GM12878 (cell line): ENCODE data around the gene NCDN. TPM values are rescaled to one million over a fixed set of nuclear protein-coding genes. Genes with fewer than 3 reads are reported as not detected.

Source experiments
- ATAC-seq: fragments of 200-7000 bp; cut with Tn5 transposase; 3 replicates; pipeline ENCODE4 v1.9.1; 2020; ENCODE audit warnings: mild to moderate bottlenecking, moderate library complexity
- BruUV-seq: library from RNA; stranded (reverse); fragments of 400-500 nt; replicated peaks from 2 replicates; lab custom pipeline; 2021; lab: Mats Ljungman, UMichigan
- CTCF ChIA-PET: fragments of 300-600 bp; sonication (Branson Sonifier 250); formaldehyde crosslinking; extraction: SDS; loops from one replicate; lab custom pipeline; 2021; ENCODE audit warnings: inconsistent platforms; lab: Yijun Ruan, JAX
- POLR2A ChIA-PET: fragments of 350-600 bp; formaldehyde crosslinking; extraction: SDS; loops from one replicate; lab custom pipeline; 2021; ENCODE audit warnings: inconsistent platforms; lab: Charles Lee
- RAD21 ChIA-PET: fragments of 300-600 bp; sonication (Branson Sonifier 250); formaldehyde crosslinking; loops from one replicate; lab custom pipeline; 2023; ENCODE audit warnings: antibody characterized with exemption; ENCODE audit not compliant: unreplicated experiment; lab: Charles Lee
- SMC1A ChIA-PET: fragments of 300-600 bp; sonication (Branson Sonifier 250); formaldehyde crosslinking; loops from one replicate; lab custom pipeline; 2023; ENCODE audit not compliant: unreplicated experiment, uncharacterized antibody; lab: Charles Lee
- DNase-seq: peaks from one replicate; pipeline ENCODE4 v3.0.0-alpha.2; 2011; ENCODE audit warnings: low read depth, low spot score
- FAIRE-seq: peaks from 3 replicates; lab custom pipeline; 2011; peaks lifted over from hg19 to GRCh38; lab: Jason Lieb, UNC
- H2AFZ ChIP-seq: 2 replicates; pipeline ENCODE4 v1.6.0; 2011; ENCODE audit warnings: low read depth, low read length, control low read depth; ENCODE audit not compliant: control insufficient read depth
- H3K27ac ChIP-seq: 2 replicates; pipeline ENCODE4 v1.5.1; 2011; ENCODE audit warnings: control low read depth; ENCODE audit not compliant: control insufficient read depth, insufficient read depth
- H3K27me3 ChIP-seq, 2 experiments: replicated peaks in 1 of 2; 2 replicates each; pipeline versions ENCODE4 v1.6.0 to v1.6.1; 2011; ENCODE audit warnings: low read length in 1 of 2; ENCODE audit not compliant: control insufficient read depth in 2 of 2, insufficient read depth in 2 of 2
- H3K36me3 ChIP-seq, 2 experiments: 2 replicates each; pipeline ENCODE4 v1.5.1; 2011; ENCODE audit warnings: low read length in 1 of 2; ENCODE audit not compliant: control insufficient read depth in 2 of 2, insufficient read depth in 2 of 2
- H3K4me1 ChIP-seq: 2 replicates; pipeline ENCODE4 v1.6.1; 2011; ENCODE audit warnings: mild to moderate bottlenecking, low read length, moderate library complexity, mixed read lengths; ENCODE audit not compliant: control insufficient read depth, insufficient read depth
- H3K4me2 ChIP-seq: 2 replicates; pipeline ENCODE4 v1.6.0; 2011; ENCODE audit warnings: control low read depth; ENCODE audit not compliant: control insufficient read depth, insufficient read depth
- H3K4me3 ChIP-seq: fragments of 200-600 bp; sonication (generic); 2 replicates; pipeline ENCODE4 v1.5.1; 2016
- H3K79me2 ChIP-seq: 2 replicates; pipeline ENCODE4 v1.6.0; 2011; ENCODE audit warnings: low read length; ENCODE audit not compliant: control insufficient read depth, insufficient read depth
- H3K9ac ChIP-seq: 2 replicates; pipeline ENCODE4 v1.8.0; 2011; ENCODE audit warnings: low read length, control low read depth, mixed read lengths; ENCODE audit not compliant: control insufficient read depth, insufficient read depth
- H3K9me3 ChIP-seq: replicated peaks from 3 replicates; pipeline ENCODE4 v1.5.1; 2011; ENCODE audit warnings: mild to moderate bottlenecking, low read length; ENCODE audit not compliant: control insufficient read depth, insufficient read depth
- H4K20me1 ChIP-seq: 2 replicates; pipeline ENCODE4 v1.6.0; 2011; ENCODE audit not compliant: control insufficient read depth, insufficient read depth
- ATF7 ChIP-seq: fragments of 450-650 bp; IDR thresholded peaks from 2 replicates; pipeline ENCODE4 v1.6.1; 2016; ENCODE audit warnings: low read depth, mild to moderate bottlenecking
- CBX3 ChIP-seq: fragments of 200-600 bp; sonication (generic); IDR thresholded peaks from 2 replicates; pipeline ENCODE4 v1.6.1; 2016; ENCODE audit warnings: low read depth, borderline replicate concordance
- FOXM1 ChIP-seq: IDR thresholded peaks from 2 replicates; pipeline ENCODE4 v1.6.1; 2012; ENCODE audit warnings: low read depth, mild to moderate bottlenecking, inconsistent platforms, low read length, moderate library complexity
- MTA3 ChIP-seq: IDR thresholded peaks from 2 replicates; pipeline ENCODE4 v1.6.1; 2012; ENCODE audit warnings: low read length, inconsistent platforms, borderline replicate concordance
- RFX5 ChIP-seq: IDR thresholded peaks from 2 replicates; pipeline ENCODE4 v1.6.1; 2011; ENCODE audit warnings: low read depth, low read length, improper control_type of control experiment
- SIX5 ChIP-seq: IDR thresholded peaks from 2 replicates; pipeline ENCODE4 v1.6.1; 2011; ENCODE audit warnings: mild to moderate bottlenecking, low read depth, low read length, moderate library complexity; ENCODE audit not compliant: severe bottlenecking
- SMAD5 ChIP-seq: IDR thresholded peaks from 2 replicates; pipeline ENCODE4 v1.6.1; 2016; ENCODE audit warnings: antibody characterized with exemption, low read depth
- TAF1 ChIP-seq: IDR thresholded peaks from 2 replicates; pipeline ENCODE4 v1.6.1; 2011; ENCODE audit warnings: mild to moderate bottlenecking, low read depth, low read length, borderline replicate concordance
- TCF3 ChIP-seq: IDR thresholded peaks from 2 replicates; pipeline ENCODE4 v1.6.1; 2012; ENCODE audit warnings: low read depth, mild to moderate bottlenecking, low read length, borderline replicate concordance; ENCODE audit not compliant: insufficient read depth
- YY1 ChIP-seq: IDR thresholded peaks from 2 replicates; pipeline ENCODE4 v1.6.1; 2011; ENCODE audit warnings: low read depth, mild to moderate bottlenecking, low read length
- WGBS: methylation state at CpG from one replicate; pipeline ENCODE4 v1.1.6; 2016; ENCODE audit warnings: low lambda C conversion rate; ENCODE audit not compliant: insufficient replicate concordance, insufficient coverage; ENCODE audit errors: missing lambda C conversion rate; 5-methylcytosine and 5-hydroxymethylcytosine counted together
- in situ Hi-C: fragments of 300-500 bp; cut with MboI; formaldehyde crosslinking; loops from 9 replicates; pipeline ENCODE4 v1.14.3; 2018; ENCODE audit warnings: mixed read lengths
- intact Hi-C: fragments of 100-400 bp; cut with micrococcal nuclease; formaldehyde crosslinking; loops from one replicate; pipeline ENCODE4 v1.14.2; 2022; ENCODE audit not compliant: unreplicated experiment
- polyA plus RNA-seq, 11 experiments: library from polyadenylated mRNA; depleted of rRNA in 4 of 11; unstranded in 6 of 11; stranded (reverse) in 5 of 11; fragments of >200 nt; fragmentation: Nextera tagmentation in 4 of 11; fragmentation: Illumina TruSeq in 1 of 11; extraction: Ambion mirVana in 4 of 11; extraction: Trizol in 1 of 11; gene quantifications; 1 replicate in 1 of 11; 2 replicates in 10 of 11; pipeline versions ENCODE4 v1.2.1 to v1.2.3, GENCODE V29; 2011 to 2016; ENCODE audit warnings: inconsistent platforms in 2 of 11, missing spikeins in 2 of 11, low read depth in 1 of 11
- total RNA-seq, 4 experiments: library from RNA; depleted of rRNA in 3 of 4; stranded (reverse); fragments of >200 nt in 3 of 4; fragmentation: Illumina TruSeq in 1 of 4; extraction: Trizol in 1 of 4; gene quantifications; 2 replicates each; pipeline versions ENCODE4 v1.2.1 to v1.2.3, GENCODE V29; 2013 to 2021
- TF ChIP-seq, protein P1 (sequence below): fragments of 450-650 bp; IDR thresholded peaks from 2 replicates; pipeline ENCODE4 v1.6.1; 2017; ENCODE audit warnings: mild to moderate bottlenecking, moderate library complexity
- TF ChIP-seq, protein P2 (sequence below): fragments of 450-650 bp; IDR thresholded peaks from 2 replicates; pipeline ENCODE4 v1.6.1; 2016; ENCODE audit warnings: mild to moderate bottlenecking, moderate library complexity, borderline replicate concordance
- TF ChIP-seq, protein P3 (sequence below): fragments of 450-650 bp; formaldehyde crosslinking; IDR thresholded peaks from 2 replicates; pipeline ENCODE4 v1.5.0; 2022; ENCODE audit warnings: mild to moderate bottlenecking, missing genetic modification characterization

Gene NCDN
- total and polyA plus RNA-seq, 10 of the 15 experiments (the other 5 are each of a cell fraction or from before 2014, with no cell fraction given) = 1.8 to 25.5 (median 10.9) TPM

DNA sequence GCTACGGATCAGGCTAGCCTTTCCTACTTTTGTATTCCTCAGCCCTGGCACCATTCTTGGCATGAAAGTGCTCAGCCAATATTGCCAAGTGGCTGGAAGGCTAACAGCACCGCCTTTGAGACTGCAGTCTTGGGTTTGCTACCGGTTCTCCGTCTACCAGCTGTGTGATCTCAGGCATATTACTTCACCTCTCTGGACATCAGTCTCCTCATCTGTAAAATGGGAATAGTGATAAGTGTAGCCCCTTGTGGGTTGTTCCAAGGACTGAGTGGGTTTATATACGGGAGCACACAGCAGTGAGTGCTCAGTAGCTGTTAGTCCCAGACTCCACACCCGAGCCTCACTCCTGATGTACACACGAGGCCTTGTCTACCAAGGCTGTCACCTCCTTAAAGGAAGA, 29.2 kb downstream of the NCDN start:
- H2AFZ ChIP-seq = no peak overlapping the region
- no TSS peak for BruUV-seq
- ChIA-PET POLR2A (interaction anchor here (0.5 kb wide), 1 partner anchor 193 kb away, joined by 3 read pairs; no protein-coding TSS in a partner anchor), SMC1A (no interaction called here), CTCF (interaction anchor here (3.1 kb wide), 1 partner anchor 22 kb away, joined by 8 read pairs; no protein-coding TSS in a partner anchor), RAD21 (no interaction called here)
- no peaks in the 10 kb centered on the region for H3K9me3 ChIP-seq
- no peaks in the 10 kb centered on the region for H4K20me1 ChIP-seq
- no peak overlapping the region for H3K27ac ChIP-seq
- no peaks in the 10 kb centered on the region for H3K27me3 ChIP-seq
- in situ Hi-C loops (no loop called here), intact Hi-C loops (no loop called here)
- DNase-seq (no peak), ATAC-seq (no peak), FAIRE-seq (no peak)
- no peaks in the 10 kb centered on the region for H3K4me1 ChIP-seq
- H3K9ac ChIP-seq = no peak overlapping the region
- no peaks in the 10 kb centered on the region for H3K79me2 ChIP-seq
- H3K36me3 ChIP-seq = no peaks in the 10 kb centered on the region
- H3K4me3 ChIP-seq = no peak overlapping the region
- no peak overlapping the region for H3K4me2 ChIP-seq
- 86% methylated on average over 7 of the region's 7 CpGs for WGBS
- no peak for TF ChIP-seq FOXM1
- no peak for TF ChIP-seq SIX5
- no peak for TF ChIP-seq CBX3
- no peak for TF ChIP-seq TCF3
- no peak for TF ChIP-seq RFX5
- TF ChIP-seq TAF1 = no peak
- TF ChIP-seq, protein P1, sequence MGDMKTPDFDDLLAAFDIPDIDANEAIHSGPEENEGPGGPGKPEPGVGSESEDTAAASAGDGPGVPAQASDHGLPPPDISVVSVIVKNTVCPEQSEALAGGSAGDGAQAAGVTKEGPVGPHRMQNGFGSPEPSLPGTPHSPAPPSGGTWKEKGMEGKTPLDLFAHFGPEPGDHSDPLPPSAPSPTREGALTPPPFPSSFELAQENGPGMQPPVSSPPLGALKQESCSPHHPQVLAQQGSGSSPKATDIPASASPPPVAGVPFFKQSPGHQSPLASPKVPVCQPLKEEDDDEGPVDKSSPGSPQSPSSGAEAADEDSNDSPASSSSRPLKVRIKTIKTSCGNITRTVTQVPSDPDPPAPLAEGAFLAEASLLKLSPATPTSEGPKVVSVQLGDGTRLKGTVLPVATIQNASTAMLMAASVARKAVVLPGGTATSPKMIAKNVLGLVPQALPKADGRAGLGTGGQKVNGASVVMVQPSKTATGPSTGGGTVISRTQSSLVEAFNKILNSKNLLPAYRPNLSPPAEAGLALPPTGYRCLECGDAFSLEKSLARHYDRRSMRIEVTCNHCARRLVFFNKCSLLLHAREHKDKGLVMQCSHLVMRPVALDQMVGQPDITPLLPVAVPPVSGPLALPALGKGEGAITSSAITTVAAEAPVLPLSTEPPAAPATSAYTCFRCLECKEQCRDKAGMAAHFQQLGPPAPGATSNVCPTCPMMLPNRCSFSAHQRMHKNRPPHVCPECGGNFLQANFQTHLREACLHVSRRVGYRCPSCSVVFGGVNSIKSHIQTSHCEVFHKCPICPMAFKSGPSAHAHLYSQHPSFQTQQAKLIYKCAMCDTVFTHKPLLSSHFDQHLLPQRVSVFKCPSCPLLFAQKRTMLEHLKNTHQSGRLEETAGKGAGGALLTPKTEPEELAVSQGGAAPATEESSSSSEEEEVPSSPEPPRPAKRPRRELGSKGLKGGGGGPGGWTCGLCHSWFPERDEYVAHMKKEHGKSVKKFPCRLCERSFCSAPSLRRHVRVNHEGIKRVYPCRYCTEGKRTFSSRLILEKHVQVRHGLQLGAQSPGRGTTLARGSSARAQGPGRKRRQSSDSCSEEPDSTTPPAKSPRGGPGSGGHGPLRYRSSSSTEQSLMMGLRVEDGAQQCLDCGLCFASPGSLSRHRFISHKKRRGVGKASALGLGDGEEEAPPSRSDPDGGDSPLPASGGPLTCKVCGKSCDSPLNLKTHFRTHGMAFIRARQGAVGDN = no peak
- TF ChIP-seq, protein P2, sequence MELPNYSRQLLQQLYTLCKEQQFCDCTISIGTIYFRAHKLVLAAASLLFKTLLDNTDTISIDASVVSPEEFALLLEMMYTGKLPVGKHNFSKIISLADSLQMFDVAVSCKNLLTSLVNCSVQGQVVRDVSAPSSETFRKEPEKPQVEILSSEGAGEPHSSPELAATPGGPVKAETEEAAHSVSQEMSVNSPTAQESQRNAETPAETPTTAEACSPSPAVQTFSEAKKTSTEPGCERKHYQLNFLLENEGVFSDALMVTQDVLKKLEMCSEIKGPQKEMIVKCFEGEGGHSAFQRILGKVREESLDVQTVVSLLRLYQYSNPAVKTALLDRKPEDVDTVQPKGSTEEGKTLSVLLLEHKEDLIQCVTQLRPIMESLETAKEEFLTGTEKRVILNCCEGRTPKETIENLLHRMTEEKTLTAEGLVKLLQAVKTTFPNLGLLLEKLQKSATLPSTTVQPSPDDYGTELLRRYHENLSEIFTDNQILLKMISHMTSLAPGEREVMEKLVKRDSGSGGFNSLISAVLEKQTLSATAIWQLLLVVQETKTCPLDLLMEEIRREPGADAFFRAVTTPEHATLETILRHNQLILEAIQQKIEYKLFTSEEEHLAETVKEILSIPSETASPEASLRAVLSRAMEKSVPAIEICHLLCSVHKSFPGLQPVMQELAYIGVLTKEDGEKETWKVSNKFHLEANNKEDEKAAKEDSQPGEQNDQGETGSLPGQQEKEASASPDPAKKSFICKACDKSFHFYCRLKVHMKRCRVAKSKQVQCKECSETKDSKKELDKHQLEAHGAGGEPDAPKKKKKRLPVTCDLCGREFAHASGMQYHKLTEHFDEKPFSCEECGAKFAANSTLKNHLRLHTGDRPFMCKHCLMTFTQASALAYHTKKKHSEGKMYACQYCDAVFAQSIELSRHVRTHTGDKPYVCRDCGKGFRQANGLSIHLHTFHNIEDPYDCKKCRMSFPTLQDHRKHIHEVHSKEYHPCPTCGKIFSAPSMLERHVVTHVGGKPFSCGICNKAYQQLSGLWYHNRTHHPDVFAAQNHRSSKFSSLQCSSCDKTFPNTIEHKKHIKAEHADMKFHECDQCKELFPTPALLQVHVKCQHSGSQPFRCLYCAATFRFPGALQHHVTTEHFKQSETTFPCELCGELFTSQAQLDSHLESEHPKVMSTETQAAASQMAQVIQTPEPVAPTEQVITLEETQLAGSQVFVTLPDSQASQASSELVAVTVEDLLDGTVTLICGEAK = no peak
- no peak for TF ChIP-seq YY1
- TF ChIP-seq ATF7 = no peak
- TF ChIP-seq, protein P3, sequence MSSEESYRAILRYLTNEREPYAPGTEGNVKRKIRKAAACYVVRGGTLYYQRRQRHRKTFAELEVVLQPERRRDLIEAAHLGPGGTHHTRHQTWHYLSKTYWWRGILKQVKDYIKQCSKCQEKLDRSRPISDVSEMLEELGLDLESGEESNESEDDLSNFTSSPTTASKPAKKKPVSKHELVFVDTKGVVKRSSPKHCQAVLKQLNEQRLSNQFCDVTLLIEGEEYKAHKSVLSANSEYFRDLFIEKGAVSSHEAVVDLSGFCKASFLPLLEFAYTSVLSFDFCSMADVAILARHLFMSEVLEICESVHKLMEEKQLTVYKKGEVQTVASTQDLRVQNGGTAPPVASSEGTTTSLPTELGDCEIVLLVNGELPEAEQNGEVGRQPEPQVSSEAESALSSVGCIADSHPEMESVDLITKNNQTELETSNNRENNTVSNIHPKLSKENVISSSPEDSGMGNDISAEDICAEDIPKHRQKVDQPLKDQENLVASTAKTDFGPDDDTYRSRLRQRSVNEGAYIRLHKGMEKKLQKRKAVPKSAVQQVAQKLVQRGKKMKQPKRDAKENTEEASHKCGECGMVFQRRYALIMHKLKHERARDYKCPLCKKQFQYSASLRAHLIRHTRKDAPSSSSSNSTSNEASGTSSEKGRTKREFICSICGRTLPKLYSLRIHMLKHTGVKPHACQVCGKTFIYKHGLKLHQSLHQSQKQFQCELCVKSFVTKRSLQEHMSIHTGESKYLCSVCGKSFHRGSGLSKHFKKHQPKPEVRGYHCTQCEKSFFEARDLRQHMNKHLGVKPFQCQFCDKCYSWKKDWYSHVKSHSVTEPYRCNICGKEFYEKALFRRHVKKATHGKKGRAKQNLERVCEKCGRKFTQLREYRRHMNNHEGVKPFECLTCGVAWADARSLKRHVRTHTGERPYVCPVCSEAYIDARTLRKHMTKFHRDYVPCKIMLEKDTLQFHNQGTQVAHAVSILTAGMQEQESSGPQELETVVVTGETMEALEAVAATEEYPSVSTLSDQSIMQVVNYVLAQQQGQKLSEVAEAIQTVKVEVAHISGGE (CRISPR knock-in tag) = no peak
- no peak for TF ChIP-seq MTA3
- TF ChIP-seq SMAD5 = no peak
